GM12891 (cell line): ENCODE results near the gene RMDN2.

Source experiments
- POLR2A ChIP-seq: IDR thresholded peaks from 2 replicates; pipeline ENCODE4 v1.6.1; 2011; ENCODE audit warnings: low read depth, low read length, control low read depth
- POLR2AphosphoS5 ChIP-seq: IDR thresholded peaks from 2 replicates; pipeline ENCODE4 v1.6.1; 2011; ENCODE audit warnings: low read depth, low read length, control low read depth
- SPI1 ChIP-seq: IDR thresholded peaks from 2 replicates; pipeline ENCODE4 v1.6.1; 2011; ENCODE audit warnings: low read depth, low read length, control low read depth
- TAF1 ChIP-seq: IDR thresholded peaks from 2 replicates; pipeline ENCODE4 v1.6.1; 2011; ENCODE audit warnings: low read depth, low read length, control low read depth

GRCh38 chr2:38026846-38027245, 101.8 kb downstream of the RMDN2 start:
- TF ChIP-seq SPI1 (no peak), POLR2A (no peak), POLR2AphosphoS5 (no peak), TAF1 (no peak)
